ENCODE data around the gene NACA. TPM values are rescaled to one million over a fixed set of nuclear protein-coding genes. Genes with fewer than 3 reads are reported as not detected.

Gene NACA
- total RNA-seq (2021; ENCODE audit: unreplicated experiment) = 896 TPM
- 1,514 and 1,706 TPM in 2 replicates for polyA plus RNA-seq (2012)
- percentile 96 among the genes with signal in this experiment for Bru-seq, nascent RNA
- BruChase-seq, experiment 1, labeled RNA remaining after a 6-hour chase = percentile 98 among the genes with signal in this experiment
- percentile 96 among the genes with signal in this experiment for BruChase-seq, experiment 2, labeled RNA remaining after a 2-hour chase
- long read RNA-seq, transcript NACA-201 (8 exons, 2,690 nt) = major isoform, 501 of 607 reads
- long read RNA-seq, transcript NACA-202 (8 exons, 1,059 nt) = minor isoform, 38 of 607 reads
- long read RNA-seq, transcript NACA-204 (8 exons, 802 nt) = minor isoform, 18 of 607 reads
- long read RNA-seq, partial matches to known transcripts = 35 of 607 reads
- long read RNA-seq, other reads (novel, unspliced or antisense) = 15 of 607 reads

DNA sequence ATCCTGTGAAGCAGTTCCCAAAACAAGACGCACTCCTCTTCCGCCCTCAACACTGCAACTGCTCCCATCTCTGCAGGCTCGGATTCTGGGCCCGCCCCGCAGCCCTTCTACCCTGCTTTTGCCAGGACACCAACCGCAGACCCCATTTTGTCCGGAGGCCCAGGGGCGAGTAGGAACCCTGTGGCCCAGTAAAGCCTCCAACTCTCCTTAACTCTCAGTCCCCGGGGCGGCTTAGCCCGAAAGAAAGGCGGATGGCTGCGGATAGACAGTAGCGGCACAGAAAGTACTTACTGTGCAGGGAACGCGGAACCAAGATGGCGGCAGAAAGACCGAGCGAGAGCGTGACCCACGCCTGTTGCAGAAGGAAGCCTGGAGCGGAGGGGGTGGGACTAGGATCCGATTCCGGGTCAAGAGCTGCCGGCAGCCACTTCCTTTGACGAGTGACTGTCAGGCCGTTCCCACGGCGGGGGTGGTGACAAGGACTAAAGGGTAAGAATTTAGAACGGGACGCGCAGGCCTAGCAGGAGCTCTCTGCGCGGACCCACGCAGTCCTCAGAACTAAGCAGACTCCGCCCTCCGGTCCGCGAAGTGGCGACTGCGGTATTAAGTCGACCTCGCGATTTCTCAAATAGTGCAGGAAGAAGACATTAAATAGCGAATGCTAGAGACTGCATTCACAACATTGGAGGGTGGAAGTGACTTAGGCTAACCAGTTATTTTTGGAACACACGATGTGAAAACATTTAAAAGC lies at the start of gene NACA:
TSS of gene NACA (minus strand) at position 328 of the 751 bp plus-strand sequence. CDS start 778 bp downstream, outside the sequence.
- TF ChIP-seq, protein P1, sequence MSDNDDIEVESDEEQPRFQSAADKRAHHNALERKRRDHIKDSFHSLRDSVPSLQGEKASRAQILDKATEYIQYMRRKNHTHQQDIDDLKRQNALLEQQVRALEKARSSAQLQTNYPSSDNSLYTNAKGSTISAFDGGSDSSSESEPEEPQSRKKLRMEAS (IDR thresholded peaks at IDR 0.05) = peak; percentile 99
- TF ChIP-seq JUND (IDR thresholded peaks at IDR 0.05) = no peak
- no peak for TF ChIP-seq EZH2 (IDR thresholded peaks at IDR 0.05)
- TF ChIP-seq POLR2A (IDR thresholded peaks at IDR 0.05; ENCODE audit: borderline replicate concordance, extremely low read depth, insufficient read depth, insufficient read length) = peak; percentile 75
- TF ChIP-seq, protein P2, sequence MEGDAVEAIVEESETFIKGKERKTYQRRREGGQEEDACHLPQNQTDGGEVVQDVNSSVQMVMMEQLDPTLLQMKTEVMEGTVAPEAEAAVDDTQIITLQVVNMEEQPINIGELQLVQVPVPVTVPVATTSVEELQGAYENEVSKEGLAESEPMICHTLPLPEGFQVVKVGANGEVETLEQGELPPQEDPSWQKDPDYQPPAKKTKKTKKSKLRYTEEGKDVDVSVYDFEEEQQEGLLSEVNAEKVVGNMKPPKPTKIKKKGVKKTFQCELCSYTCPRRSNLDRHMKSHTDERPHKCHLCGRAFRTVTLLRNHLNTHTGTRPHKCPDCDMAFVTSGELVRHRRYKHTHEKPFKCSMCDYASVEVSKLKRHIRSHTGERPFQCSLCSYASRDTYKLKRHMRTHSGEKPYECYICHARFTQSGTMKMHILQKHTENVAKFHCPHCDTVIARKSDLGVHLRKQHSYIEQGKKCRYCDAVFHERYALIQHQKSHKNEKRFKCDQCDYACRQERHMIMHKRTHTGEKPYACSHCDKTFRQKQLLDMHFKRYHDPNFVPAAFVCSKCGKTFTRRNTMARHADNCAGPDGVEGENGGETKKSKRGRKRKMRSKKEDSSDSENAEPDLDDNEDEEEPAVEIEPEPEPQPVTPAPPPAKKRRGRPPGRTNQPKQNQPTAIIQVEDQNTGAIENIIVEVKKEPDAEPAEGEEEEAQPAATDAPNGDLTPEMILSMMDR (IDR thresholded peaks at IDR 0.05 in 2 of 3, conservative IDR thresholded peaks at IDR 0.05 in 1 of 3; ENCODE audit: borderline replicate concordance in 1 of 3, insufficient read depth in 1 of 3, low read depth in 2 of 3, low read length in 2 of 3) = no peak
- TF ChIP-seq EGR1 (IDR thresholded peaks at IDR 0.05; ENCODE audit: low read depth) = peak; percentile 94
- TF ChIP-seq YY1 (IDR thresholded peaks at IDR 0.05; ENCODE audit: extremely low read depth, insufficient replicate concordance, low read depth, low read length) = peak; percentile 97
- no peak for TF ChIP-seq ZNF274 (IDR thresholded peaks at IDR 0.05; ENCODE audit: low read depth, low read length)
- peak; percentile 95 for TF ChIP-seq POLR2AphosphoS5 (IDR thresholded peaks at IDR 0.05; ENCODE audit: low read depth, low read length)
- TF ChIP-seq ZFX (IDR thresholded peaks at IDR 0.05) = peak; percentile 64; the same call in 1 of the 2 replicates
- TF ChIP-seq TCF7L2 (IDR thresholded peaks at IDR 0.05; ENCODE audit: borderline replicate concordance, extremely low read depth, insufficient read depth, insufficient read length) = no peak
- peak; percentile 36; the same call in 1 of the 2 replicates for TF ChIP-seq ELF1 (IDR thresholded peaks at IDR 0.05; ENCODE audit: borderline replicate concordance, low read depth)
- TF ChIP-seq SP1 (IDR thresholded peaks at IDR 0.05; ENCODE audit: low read depth) = peak; percentile 52; the same call in 1 of the 2 replicates
- TF ChIP-seq, protein P3, sequence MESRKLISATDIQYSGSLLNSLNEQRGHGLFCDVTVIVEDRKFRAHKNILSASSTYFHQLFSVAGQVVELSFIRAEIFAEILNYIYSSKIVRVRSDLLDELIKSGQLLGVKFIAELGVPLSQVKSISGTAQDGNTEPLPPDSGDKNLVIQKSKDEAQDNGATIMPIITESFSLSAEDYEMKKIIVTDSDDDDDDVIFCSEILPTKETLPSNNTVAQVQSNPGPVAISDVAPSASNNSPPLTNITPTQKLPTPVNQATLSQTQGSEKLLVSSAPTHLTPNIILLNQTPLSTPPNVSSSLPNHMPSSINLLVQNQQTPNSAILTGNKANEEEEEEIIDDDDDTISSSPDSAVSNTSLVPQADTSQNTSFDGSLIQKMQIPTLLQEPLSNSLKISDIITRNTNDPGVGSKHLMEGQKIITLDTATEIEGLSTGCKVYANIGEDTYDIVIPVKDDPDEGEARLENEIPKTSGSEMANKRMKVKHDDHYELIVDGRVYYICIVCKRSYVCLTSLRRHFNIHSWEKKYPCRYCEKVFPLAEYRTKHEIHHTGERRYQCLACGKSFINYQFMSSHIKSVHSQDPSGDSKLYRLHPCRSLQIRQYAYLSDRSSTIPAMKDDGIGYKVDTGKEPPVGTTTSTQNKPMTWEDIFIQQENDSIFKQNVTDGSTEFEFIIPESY (IDR thresholded peaks at IDR 0.05; ENCODE audit: extremely low read depth, insufficient replicate concordance, low read length) = no peak
- TF ChIP-seq SIN3A (IDR thresholded peaks at IDR 0.05; ENCODE audit: low read depth) = peak; percentile 82
- Histone ChIP-seq H3K27me3 (ENCODE audit: insufficient read depth, low read length) (no peaks in the 10 kb centered on the region), H3K79me2 (ENCODE audit: insufficient read depth, low read length) (peaks cover 50% of the 10 kb centered on the region), H3K4me2 (ENCODE audit: low read length) (peak within 1 kb of the TSS; percentile 85), H3K9me2 (ENCODE audit: insufficient read depth) (no peaks in the 10 kb centered on the region), H3K9me3 (ENCODE audit: control insufficient read depth in 1 of 2, insufficient read depth in 1 of 2, low read depth in 1 of 2, low read length in 2 of 2) (no peaks in the 10 kb centered on the region), H3K36me3 (ENCODE audit: control insufficient read depth in 1 of 2, insufficient read depth in 2 of 2, low read length in 2 of 2) (peaks cover 14 to 46% of the 10 kb centered on the region in 2 experiments), H3K4me3 (replicated peaks in 1 of 2; ENCODE audit: low read depth in 1 of 2, low read length in 2 of 2) (peak within 1 kb of the TSS; percentile 92 to 99), H4K20me1 (ENCODE audit: insufficient read depth) (peaks cover 27% of the 10 kb centered on the region; the same call in 1 of the 2 replicates), H3K9ac (ENCODE audit: low read length) (peak within 1 kb of the TSS; percentile 99), H2AFZ (ENCODE audit: low read depth, low read length, poor library complexity, severe bottlenecking) (peak within 1 kb of the TSS; percentile 36), H3K4me1 (ENCODE audit: control insufficient read depth in 1 of 2, insufficient read depth in 2 of 2, low read length in 2 of 2) (peaks cover 21 to 42% of the 10 kb centered on the region in 2 experiments; a peak in 3 of 4 replicates), H3K27ac (ENCODE audit: low read depth, low read length) (peak within 1 kb of the TSS; percentile 91)
- peak; percentile 95 for DNase-seq (ENCODE audit: low read depth, low spot score)
- RAD21 ChIA-PET (ENCODE audit: low non-redundant PET in 1 of 2, low total read pairs in 2 of 2, uncharacterized antibody in 2 of 2, unreplicated experiment in 2 of 2) = no interaction called here
- CTCF ChIA-PET = interaction anchor here (0.8 to 0.9 kb wide), 3 partner anchors 29 to 277 kb away, joined by 3 to 4 read pairs (median 3); no protein-coding TSS in a partner anchor
- intact Hi-C loops (cut with micrococcal nuclease) = loop anchor here (2.0 kb wide), 1 partner anchor 36 kb away; the partner anchor contains the start of gene PTGES3
- peak; percentile 94 for ATAC-seq
- BruUV-seq (replicated peaks) = no TSS peak
- POLR2A ChIA-PET = interaction anchor here (0.6 to 1.8 kb wide), 30 partner anchors 8 to 503 kb away, joined by 3 to 31 read pairs (median 4); partner anchors contain the start of genes PTGES3, RNF41 and STAT6

Data from HCT116 (cell line).